Measurements from ENCODE around the gene PPARD. TPM values are rescaled to one million over a fixed set of nuclear protein-coding genes. Genes with fewer than 3 reads are reported as not detected.
A peak's percentile ranks its signal among the peaks of the same experiment; 100 is the strongest.

The PPARD gene
- total RNA-seq, 3 donors from 2014 or later (not counting 1 experiment from before 2014, with no cell fraction given): 14.4 to 20.4 (median 18.8) TPM

GRCh38 chr6:35443341-35444030 is 101.1 kb downstream of the PPARD start:
- no peaks in the 10 kb centered on the region for H3K36me3 ChIP-seq (ENCODE audit: control insufficient read depth, insufficient read depth, low read length)
- intact Hi-C loops (cut with micrococcal nuclease): no loop called here
- H3K27ac ChIP-seq (ENCODE audit: low read length): no peak overlapping the region
- no peak for DNase-seq
- peaks cover 0 to 6% of the 10 kb centered on the region in 2 donors for H3K4me1 Mint-ChIP-seq
- H3K4me3 ChIP-seq (ENCODE audit: low read length): no peak overlapping the region
- H3K27ac Mint-ChIP-seq: no peak overlapping the region
- H3K9me3 ChIP-seq (ENCODE audit: control insufficient read depth, insufficient read depth, low read length): no peaks in the 10 kb centered on the region
- no peak overlapping the region for H3K4me3 Mint-ChIP-seq
- H3K36me3 Mint-ChIP-seq: no peaks in the 10 kb centered on the region
- H3K4me1 ChIP-seq (ENCODE audit: control insufficient read depth, insufficient read depth, low read length): peaks cover 7% of the 10 kb centered on the region
- no peak for ATAC-seq
- 95% methylated on average over 9 of the region's 9 CpGs for WGBS (ENCODE audit: insufficient coverage)
- no peaks in the 10 kb centered on the region for H3K9me3 Mint-ChIP-seq
- no peaks in the 10 kb centered on the region for H3K27me3 ChIP-seq (ENCODE audit: control insufficient read depth, insufficient read depth, low read length)
- TF ChIP-seq CTCF (IDR thresholded peaks at IDR 0.05): no peak
- H3K27me3 Mint-ChIP-seq (ENCODE audit: low read depth in 2 of 2): peaks cover 0 to 2% of the 10 kb centered on the region in 2 donors

- peaks cover 6 to 12% of the 10 kb centered on the region in 2 donors for H3K4me1 Mint-ChIP-seq
- Histone ChIP-seq H3K4me3 (ENCODE audit: low read length) (no peak overlapping the region), H3K9me3 (ENCODE audit: control insufficient read depth, insufficient read depth, low read length) (no peaks in the 10 kb centered on the region), H3K27ac (ENCODE audit: low read length) (no peak overlapping the region), H3K4me1 (ENCODE audit: control insufficient read depth, insufficient read depth, low read length) (peaks cover 7% of the 10 kb centered on the region), H3K36me3 (ENCODE audit: control insufficient read depth, insufficient read depth, low read length) (no peaks in the 10 kb centered on the region), H3K27me3 (ENCODE audit: control insufficient read depth, insufficient read depth, low read length) (no peaks in the 10 kb centered on the region)
- no peak overlapping the region for H3K4me3 Mint-ChIP-seq
- 58% methylated on average over 7 of the region's 7 CpGs for WGBS (ENCODE audit: insufficient coverage)
- peaks cover 0 to 2% of the 10 kb centered on the region in 2 donors for H3K27me3 Mint-ChIP-seq (ENCODE audit: low read depth in 2 of 2)
- peak in 1 of 2 donors; percentile 22 for DNase-seq
- intact Hi-C loops (cut with micrococcal nuclease): no loop called here
- H3K27ac Mint-ChIP-seq: no peak overlapping the region
- H3K9me3 Mint-ChIP-seq: no peaks in the 10 kb centered on the region
- no peaks in the 10 kb centered on the region for H3K36me3 Mint-ChIP-seq
- ATAC-seq: no peak
- TF ChIP-seq CTCF (IDR thresholded peaks at IDR 0.05): no peak
Measured at GRCh38 chr6:35445691-35446090, 103.3 kb downstream of the PPARD start.

- intact Hi-C loops (cut with micrococcal nuclease): no loop called here
- 92% methylated on average over 5 of the region's 7 CpGs for WGBS (ENCODE audit: insufficient coverage)
- Mint-ChIP-seq H3K4me1 (peaks cover 21 to 32% of the 10 kb centered on the region in 2 donors), H3K36me3 (no peaks in the 10 kb centered on the region), H3K27ac (no peak overlapping the region), H3K27me3 (ENCODE audit: low read depth in 2 of 2) (peaks cover 0 to 2% of the 10 kb centered on the region in 2 donors), H3K4me3 (no peak overlapping the region), H3K9me3 (no peaks in the 10 kb centered on the region)
- H3K4me1 ChIP-seq (ENCODE audit: control insufficient read depth, insufficient read depth, low read length): peaks cover 19% of the 10 kb centered on the region
- H3K36me3 ChIP-seq (ENCODE audit: control insufficient read depth, insufficient read depth, low read length): no peaks in the 10 kb centered on the region
- no peak overlapping the region for H3K4me3 ChIP-seq (ENCODE audit: low read length)
- ATAC-seq: no peak
- TF ChIP-seq CTCF (IDR thresholded peaks at IDR 0.05): no peak
- H3K27me3 ChIP-seq (ENCODE audit: control insufficient read depth, insufficient read depth, low read length): no peaks in the 10 kb centered on the region
- no peaks in the 10 kb centered on the region for H3K9me3 ChIP-seq (ENCODE audit: control insufficient read depth, insufficient read depth, low read length)
- no peak overlapping the region for H3K27ac ChIP-seq (ENCODE audit: low read length)
- DNase-seq: no peak
Measured at GRCh38 chr6:35448191-35448590, 105.8 kb downstream of the PPARD start.
